GM12864 (cell line): ENCODE data around the gene FAF1.

Experiments used
- DNase-seq: peaks from one replicate; pipeline ENCODE4 v3.0.0-alpha.2; 2011; ENCODE audit warnings: low read depth
- H3K4me3 ChIP-seq: 2 replicates; pipeline ENCODE4 v1.5.1; 2011; ENCODE audit warnings: mild to moderate bottlenecking, low read depth, low read length, control low read depth
- CTCF ChIP-seq: IDR thresholded peaks from 2 replicates; pipeline ENCODE4 v1.5.1; 2011; ENCODE audit warnings: low read depth, mild to moderate bottlenecking, moderate library complexity, low read length, control low read depth, inconsistent platforms; ENCODE audit errors: missing control alignments

The FAF1 gene

GRCh38 chr1:50995651-50996050 is 35.6 kb upstream of the FAF1 start:
- no peak for DNase-seq
- TF ChIP-seq CTCF: no peak

GRCh38 chr1:50994997-50995396 is 34.9 kb upstream of the FAF1 start:
- no peak for TF ChIP-seq CTCF
- no peak overlapping the region for H3K4me3 ChIP-seq
- DNase-seq: no peak

More at GRCh38 chr1:50995651-50996050, 35.6 kb upstream of the FAF1 start:
- H3K4me3 ChIP-seq: no peak overlapping the region

GRCh38 chr1:50993645-50994044 is 33.6 kb upstream of the FAF1 start:
- H3K4me3 ChIP-seq: no peak overlapping the region
- TF ChIP-seq CTCF: no peak
- DNase-seq: no peak

GRCh38 chr1:50992532-50993318 is 32.7 kb upstream of the FAF1 start:
- TF ChIP-seq CTCF: no peak
- no peak overlapping the region for H3K4me3 ChIP-seq

GRCh38 chr1:50989694-50990093 is 29.6 kb upstream of the FAF1 start:
- no peak overlapping the region for H3K4me3 ChIP-seq
- no peak for TF ChIP-seq CTCF
- no peak for DNase-seq

More at GRCh38 chr1:50992532-50993318, 32.7 kb upstream of the FAF1 start:
- no peak for DNase-seq

GRCh38 chr1:50986653-50987052 is 26.6 kb upstream of the FAF1 start:
- no peak for TF ChIP-seq CTCF
- DNase-seq: no peak

GRCh38 chr1:50985094-50985493 is 25.0 kb upstream of the FAF1 start:
- no peak for TF ChIP-seq CTCF
- DNase-seq: no peak
- no peak overlapping the region for H3K4me3 ChIP-seq

More at GRCh38 chr1:50986653-50987052, 26.6 kb upstream of the FAF1 start:
- H3K4me3 ChIP-seq: no peak overlapping the region
